HG03457 (cell line): Measurements from ENCODE around the gene DUSP22.

Source experiments
- ATAC-seq: cut with Tn5 transposase; IDR thresholded peaks from one replicate; pipeline ENCODE4 v1.9.1; 2021; ENCODE audit warnings: moderate number of reproducible peaks; ENCODE audit not compliant: unreplicated experiment

Gene DUSP22

DNA sequence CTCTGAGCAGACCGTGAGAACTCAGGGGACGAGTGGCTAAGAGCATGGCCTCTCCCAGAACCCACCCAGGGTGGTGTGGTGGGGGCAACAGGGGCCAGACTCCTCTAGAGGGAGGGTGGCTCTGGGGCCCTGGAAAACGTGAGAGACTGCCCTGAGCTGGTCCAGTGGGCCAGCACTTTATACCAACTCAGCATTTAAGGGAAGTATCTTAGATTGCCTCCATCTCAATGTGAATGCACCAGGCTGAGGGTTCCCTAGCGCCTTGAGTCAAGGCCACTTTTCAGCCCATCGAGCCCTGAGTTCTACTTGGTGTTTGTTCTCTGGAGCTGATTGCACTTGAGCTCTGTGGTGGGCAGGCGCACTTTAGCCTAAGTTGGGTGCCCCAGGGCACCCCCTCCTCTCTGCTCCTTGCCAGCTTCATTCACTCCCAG lies 57.2 kb downstream of the DUSP22 start:
- no peak for ATAC-seq

DNA sequence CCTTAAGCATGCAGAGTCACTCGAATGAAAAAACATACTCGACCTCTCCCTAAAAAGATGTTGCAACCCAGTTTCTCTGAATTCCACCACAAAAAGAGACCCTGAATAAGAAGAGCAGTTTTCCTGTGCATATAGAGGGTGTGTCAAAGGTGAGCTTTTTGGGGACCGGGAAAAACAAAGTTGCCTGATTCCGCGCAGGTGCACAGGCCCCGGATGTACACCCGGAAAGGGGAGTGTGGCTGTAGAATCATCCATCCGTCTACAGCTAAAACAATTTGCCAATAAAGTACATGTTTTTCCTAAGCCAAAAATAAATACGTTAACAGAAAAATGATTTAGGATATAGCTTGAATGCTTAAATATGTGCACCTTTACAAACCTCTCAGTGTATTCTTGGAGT lies 58.1 kb downstream of the DUSP22 start:
- ATAC-seq, result no peak

DNA sequence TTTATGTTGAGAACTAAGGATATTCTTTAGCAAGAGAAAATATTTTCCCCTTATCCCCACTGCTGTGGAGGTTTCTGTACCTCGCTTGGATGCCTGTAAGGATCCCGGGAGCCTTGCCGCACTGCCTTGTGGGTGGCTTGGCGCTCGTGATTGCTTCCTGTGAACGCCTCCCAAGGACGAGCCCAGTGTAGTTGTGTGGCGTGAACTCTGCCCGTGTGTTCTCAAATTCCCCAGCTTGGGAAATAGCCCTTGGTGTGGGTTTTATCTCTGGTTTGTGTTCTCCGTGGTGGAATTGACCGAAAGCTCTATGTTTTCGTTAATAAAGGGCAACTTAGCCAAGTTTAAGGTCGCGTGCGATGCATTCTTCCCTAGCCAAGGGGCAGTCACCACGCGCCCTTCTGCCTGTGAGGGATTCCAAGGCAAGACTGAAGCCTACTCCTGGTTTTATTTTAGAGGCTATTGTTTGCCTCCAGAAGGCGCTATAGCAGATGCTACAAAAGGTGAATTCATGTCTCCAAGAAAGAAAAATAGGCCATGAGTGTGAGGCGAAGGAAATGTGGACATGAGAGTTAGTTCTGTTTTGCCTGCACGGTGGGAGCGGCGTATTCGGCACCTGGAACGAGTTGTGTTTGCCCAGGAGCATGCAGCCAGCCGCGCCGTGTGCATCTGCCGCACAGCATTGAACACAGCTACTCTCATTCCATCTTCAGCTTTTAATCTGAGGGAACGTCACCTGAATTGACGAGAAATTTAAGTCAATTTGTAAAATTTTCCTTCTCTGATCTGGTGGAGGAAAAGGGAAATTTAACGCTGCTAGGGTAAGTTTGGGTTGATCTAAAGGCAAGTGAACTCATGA lies 59.0 kb downstream of the DUSP22 start:
- ATAC-seq, result no peak

- ATAC-seq, result no peak
These were observed 59.6 kb downstream of the DUSP22 start for GRCh38 chr6:351867-352289.

- ATAC-seq, result no peak
These were observed 60.2 kb downstream of the DUSP22 start for GRCh38 chr6:352474-352873.

- no peak for ATAC-seq
These were observed 60.7 kb downstream of the DUSP22 start for GRCh38 chr6:352896-353470.

DNA sequence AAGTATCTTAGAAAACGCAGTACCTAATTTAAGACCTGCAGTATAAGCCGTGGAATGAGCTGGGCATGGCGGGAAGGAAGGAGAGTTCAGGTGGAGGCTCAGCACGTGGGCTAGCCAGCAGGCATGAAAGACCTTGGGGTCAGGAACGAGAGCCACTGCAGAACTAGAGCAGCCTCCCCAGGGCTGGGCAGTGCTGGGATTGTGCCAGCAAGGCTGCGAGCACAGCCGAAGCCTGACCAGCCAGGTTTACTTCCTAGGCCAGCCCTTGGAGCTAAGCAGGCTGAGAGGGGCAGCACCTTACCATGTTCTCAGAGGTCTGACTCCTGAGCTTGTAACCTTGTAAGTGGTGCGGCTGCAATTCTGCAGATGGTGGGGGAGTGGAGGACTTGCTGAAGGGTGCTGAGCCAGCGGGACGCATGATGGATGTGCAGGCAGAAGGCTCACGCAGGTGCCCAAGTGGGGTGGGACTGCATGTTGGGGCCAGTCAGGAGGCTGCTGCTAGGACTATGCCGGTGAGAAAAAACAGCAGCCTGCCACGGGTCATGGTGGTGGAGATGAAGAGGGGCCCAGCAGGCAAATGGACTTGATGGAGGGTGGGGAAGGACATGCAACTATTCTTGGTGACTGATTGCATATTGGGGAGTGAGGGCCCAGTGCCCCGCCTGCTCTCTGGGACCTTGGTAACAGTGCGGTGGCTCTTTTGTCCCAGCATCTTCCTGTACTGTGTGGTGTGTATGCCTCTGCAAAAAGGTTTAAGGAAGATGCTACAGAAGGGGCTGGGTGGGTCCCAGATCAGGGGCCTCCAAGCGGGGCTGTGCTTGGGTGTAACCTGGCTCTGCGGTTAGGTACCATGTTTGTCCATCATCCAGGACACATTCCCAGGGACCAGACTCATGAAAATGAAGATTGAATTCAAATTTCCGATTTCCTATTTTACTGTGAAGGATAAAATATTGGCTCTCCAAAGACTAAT lies 61.6 kb downstream of the DUSP22 start:
- ATAC-seq, result no peak

- ATAC-seq, result no peak
These were observed 62.5 kb downstream of the DUSP22 start for GRCh38 chr6:354631-355280.

DNA sequence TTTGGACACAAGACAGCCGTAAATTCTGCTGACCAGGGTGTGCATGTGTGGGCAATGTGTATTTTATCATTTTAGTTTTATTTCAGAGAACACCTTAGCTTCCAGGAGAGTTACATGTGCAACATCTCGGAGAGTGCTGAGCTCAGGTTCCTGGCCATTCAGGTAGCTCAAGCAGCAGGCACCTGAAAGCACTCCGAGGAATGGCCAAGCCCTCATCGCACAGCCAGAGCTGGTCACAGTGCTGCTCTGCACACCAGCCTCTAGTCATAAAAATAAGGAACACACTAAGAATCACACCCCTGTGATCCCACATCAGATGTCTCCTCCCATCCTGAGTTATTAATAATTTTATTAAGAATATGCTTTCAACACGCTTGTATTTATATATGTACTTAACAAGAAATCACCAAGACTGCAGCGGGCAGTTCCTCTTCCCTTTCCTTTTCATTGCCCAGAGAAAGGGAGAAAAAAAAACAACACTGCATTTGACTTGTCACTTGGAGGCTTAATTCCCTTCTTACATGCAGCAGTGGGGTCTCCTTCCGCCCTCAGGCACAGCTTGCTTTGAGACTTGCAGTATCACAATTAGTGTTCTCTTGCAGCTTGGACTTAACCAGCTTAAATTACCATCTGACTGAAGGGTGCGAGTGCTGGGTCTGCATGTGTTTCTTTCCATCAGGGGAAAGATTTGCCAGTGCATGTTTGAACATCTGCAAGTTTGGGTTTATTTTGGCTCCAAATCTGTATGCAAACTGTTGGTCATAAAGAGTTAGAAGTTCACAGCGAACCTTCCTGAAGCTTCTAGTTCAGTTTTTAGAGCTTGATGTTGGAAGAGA lies 63.3 kb downstream of the DUSP22 start:
- ATAC-seq, result no peak

GRCh38 chr6:356828-357251 lies 64.6 kb downstream of the DUSP22 start:
- ATAC-seq, result peak; percentile 43

- no peak for ATAC-seq
These were observed 65.0 kb downstream of the DUSP22 start for GRCh38 chr6:357261-357790.

DNA sequence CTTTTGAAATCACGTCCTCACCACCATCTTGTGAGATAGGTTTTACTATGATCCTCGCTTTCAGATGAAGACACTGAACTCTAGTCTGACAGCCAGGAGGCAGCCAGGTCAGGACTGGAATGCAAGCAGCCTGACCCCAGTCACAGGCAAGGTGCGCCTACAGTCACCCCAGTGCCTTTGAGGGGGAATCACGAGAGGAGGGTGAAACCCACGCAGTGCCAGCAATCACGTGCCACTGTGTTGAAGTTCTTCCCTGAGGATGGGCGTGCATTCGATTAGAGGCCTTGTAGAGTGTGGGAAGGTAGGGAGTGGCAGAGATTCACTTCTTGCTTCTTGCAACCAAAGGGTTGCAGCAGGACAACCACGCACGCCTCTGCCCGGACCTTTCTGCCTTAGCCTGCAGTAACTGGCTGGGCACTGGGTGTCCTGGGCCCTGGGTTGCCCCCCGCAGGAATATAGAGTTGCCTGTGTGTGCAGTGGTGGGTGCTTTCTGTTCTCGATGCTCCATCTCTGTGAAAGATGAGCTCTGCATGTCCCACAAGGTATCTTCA lies 65.6 kb downstream of the DUSP22 start:
- ATAC-seq, result no peak

DNA sequence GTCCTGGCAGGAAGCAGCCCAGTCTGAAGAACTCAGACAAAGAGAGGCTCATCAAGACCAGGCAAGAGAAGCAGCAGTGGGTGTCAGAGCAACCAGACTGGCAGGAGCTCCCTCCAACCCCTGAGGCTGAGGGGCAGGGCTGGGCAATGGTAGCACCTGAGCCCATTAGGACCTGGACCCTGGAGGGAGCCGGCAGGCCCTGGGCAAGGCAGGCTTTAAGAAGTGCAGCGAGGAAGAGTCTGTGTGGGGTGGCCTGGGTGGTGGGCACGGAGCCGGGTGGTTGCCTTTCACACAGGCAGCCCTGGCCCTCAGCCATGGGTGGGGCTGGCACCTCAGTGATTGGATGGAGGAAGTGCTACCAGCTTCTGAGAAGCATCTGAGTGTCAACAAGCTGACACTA lies 66.1 kb downstream of the DUSP22 start:
- no peak for ATAC-seq

DNA sequence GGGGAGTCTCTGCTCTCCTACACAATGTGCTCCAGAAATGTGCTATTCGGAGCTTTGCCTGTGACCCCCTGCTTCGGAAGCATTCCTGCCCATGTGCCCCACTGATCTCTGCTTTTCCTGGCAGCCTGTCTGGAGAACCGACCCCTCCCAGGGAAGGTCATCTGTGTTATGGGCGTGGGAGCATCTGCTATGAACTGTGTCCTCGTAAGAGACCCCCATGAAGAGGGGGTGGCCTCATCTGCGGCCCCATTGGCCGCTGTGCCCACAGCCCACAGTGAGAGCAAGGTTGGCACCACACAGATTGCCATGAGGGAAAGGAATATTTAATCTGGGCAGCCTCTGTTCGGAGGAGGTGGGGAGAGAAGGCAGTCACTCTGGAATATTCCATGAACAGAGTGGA lies 66.6 kb downstream of the DUSP22 start:
- ATAC-seq, result no peak

DNA sequence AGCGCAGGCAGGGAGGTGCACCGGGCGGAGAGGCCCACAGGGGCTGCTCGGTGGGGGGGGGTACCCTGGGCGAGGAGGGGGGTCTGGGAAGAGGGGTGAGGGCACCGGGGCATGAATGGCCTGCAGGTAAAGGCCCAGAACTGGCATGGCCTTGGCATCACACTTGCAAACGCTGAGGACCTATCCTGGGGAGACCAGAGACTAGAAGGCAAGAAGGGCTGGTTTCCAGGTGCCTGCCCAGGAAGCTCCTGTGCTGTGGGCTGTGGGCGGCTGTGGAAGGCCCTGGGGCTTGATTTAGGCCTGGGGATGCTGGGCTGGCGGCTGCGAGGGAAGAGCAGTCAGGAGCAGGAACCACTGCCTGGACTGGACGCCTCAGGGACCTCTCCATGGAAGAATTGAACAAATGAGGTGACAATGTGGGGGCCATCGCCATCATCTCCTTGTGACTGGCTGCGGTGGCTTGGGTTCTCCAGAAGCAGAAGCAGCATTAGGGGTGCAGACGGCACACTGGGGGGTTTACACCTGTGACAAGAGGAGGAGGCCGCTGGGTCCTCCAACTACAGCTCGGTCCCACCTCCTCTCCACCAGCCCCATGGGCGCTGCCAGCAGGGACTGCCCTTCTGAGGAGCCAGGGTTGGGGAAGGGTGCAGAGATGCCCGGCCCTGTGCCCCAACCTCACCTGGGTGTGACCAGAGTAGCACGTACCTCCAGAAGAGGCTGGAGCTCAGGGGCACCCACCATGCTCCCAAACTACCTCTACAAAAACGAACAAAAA lies 67.2 kb downstream of the DUSP22 start:
- no peak for ATAC-seq

DNA sequence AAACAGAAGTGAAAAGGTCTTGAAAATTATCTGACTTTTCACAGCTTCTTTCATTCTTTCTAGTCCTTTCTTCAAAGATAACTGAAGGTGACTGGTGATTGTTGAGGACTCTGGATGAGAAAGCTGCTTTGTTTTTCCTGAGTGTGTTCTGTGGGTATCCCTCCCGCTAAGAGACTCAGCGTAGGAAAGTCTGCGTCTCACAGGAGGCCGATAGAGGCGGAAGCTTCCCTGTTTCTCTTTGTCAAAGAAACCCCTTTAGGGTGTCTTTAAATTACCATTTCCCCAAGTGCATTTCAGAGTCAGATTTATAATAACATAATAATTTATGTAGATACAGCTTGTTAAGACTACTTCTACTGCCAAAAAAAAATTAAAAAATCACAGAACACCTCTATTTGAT lies 68.1 kb downstream of the DUSP22 start:
- no peak for ATAC-seq

DNA sequence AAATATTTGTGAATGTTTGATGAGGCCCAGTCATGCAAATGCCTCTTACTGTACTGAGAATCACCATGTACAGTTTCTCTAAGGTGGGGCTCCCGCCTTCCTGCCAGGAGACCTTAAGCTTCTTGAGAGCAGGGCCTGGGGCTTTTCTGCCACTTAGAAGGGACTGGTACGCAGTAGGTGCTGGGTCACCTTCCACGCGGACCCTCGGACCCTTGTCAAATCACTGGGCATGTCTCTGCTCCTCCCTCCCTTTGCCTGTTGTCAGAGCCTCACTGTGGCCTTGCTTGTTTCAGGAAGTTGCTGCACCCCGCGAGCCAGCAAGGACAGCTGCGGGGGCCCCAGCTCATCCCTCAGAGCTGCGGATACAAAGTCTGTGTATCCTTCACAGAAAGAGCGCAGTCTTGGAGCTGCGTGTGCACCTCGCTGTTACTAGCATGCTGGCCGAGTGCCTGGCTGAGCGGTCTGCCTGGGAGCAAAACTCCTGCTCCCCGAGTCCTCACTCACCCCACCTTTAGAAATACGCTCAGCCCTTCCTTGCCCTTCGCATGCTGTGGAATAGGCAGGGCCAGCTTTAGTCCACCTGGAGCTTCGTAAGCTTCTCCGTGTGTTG lies 68.6 kb downstream of the DUSP22 start:
- no peak for ATAC-seq

- ATAC-seq, result no peak
These were observed 69.3 kb downstream of the DUSP22 start for GRCh38 chr6:361411-362132.
